K562 (cell line): ENCODE results near the gene GAP43. TPM values are rescaled to one million over a fixed set of nuclear protein-coding genes. Genes with fewer than 3 reads are reported as not detected.

Experiments used
- ATAC-seq: fragments of 200-7000 bp; cut with Tn5 transposase; 3 replicates; pipeline ENCODE4 v1.9.1; 2020; ENCODE audit warnings: moderate library complexity
- BruUV-seq: library from RNA; stranded (reverse); fragments of 400-500 nt; replicated peaks from 2 replicates; lab custom pipeline; 2021; lab: Mats Ljungman, UMichigan
- CTCF ChIA-PET: fragments of 300-600 bp; formaldehyde crosslinking; extraction: SDS; loops from one replicate; lab custom pipeline; 2021; ENCODE audit warnings: low intra/inter-chr PET ratio; lab: Yijun Ruan, JAX
- POLR2A ChIA-PET: fragments of 300-600, 350-650 bp; sonication (Branson Sonifier 250); formaldehyde crosslinking; extraction: SDS; loops from one replicate; lab custom pipeline; 2021; ENCODE audit warnings: antibody characterized with exemption, inconsistent platforms; lab: Yijun Ruan, JAX
- DNase-seq, 4 experiments: peaks; one replicate each; pipeline versions ENCODE4 v3.0.0 to v3.0.0-alpha.2; 2011 to 2018; ENCODE audit warnings: low spot score in 3 of 4, mixed read lengths in 3 of 4; ENCODE audit errors: extremely low read depth in 1 of 4
- FAIRE-seq: peaks from 2 replicates; lab custom pipeline; 2011; peaks lifted over from hg19 to GRCh38; lab: Jason Lieb, UNC
- H2AFZ ChIP-seq: 2 replicates; pipeline ENCODE4 v1.6.0; 2011; ENCODE audit warnings: low read depth, low read length, control low read depth, inconsistent platforms
- H3K27ac ChIP-seq: fragments of 200-600 bp; 3 replicates; pipeline ENCODE4 v1.8.0; 2011; ENCODE audit warnings: low read depth, mild to moderate bottlenecking, control low read depth, inconsistent platforms, low read length, moderate library complexity, mixed read lengths; ENCODE audit errors: extremely low read depth
- H3K27me3 ChIP-seq, 2 experiments: fragments of 300-600 bp in 1 of 2; 2 replicates in 1 of 2; 3 replicates in 1 of 2; pipeline versions ENCODE4 v1.6.0 to v1.8.0; 2011; ENCODE audit warnings: inconsistent platforms in 2 of 2, low read length in 2 of 2, mild to moderate bottlenecking in 1 of 2, mixed read lengths in 1 of 2, moderate library complexity in 1 of 2; ENCODE audit not compliant: control insufficient read depth in 2 of 2, insufficient read depth in 2 of 2
- H3K36me3 ChIP-seq: fragments of 300-600 bp; 3 replicates; pipeline ENCODE4 v1.8.0; 2011; ENCODE audit warnings: mild to moderate bottlenecking, low read length, inconsistent platforms; ENCODE audit not compliant: control insufficient read depth, insufficient read depth
- H3K4me1 ChIP-seq, 2 experiments: fragments of 200-600 bp in 1 of 2; replicated peaks in 1 of 2; 2 replicates in 1 of 2; 3 replicates in 1 of 2; pipeline versions ENCODE4 v1.5.1 to v1.8.0; 2011; ENCODE audit warnings: inconsistent platforms in 2 of 2, low read length in 2 of 2, mild to moderate bottlenecking in 1 of 2, mixed read lengths in 1 of 2, moderate library complexity in 1 of 2; ENCODE audit not compliant: control insufficient read depth in 2 of 2, insufficient read depth in 2 of 2
- H3K4me2 ChIP-seq: 2 replicates; pipeline ENCODE4 v1.6.1; 2011; ENCODE audit warnings: low read length, control low read depth, inconsistent platforms, mixed read lengths; ENCODE audit not compliant: insufficient read depth
- H3K4me3 ChIP-seq: fragments of 200-600 bp; sonication (generic), shearing (Covaris generic); 2 replicates; pipeline ENCODE4 v1.5.1; 2016; ENCODE audit warnings: control low read depth, inconsistent platforms
- H3K79me2 ChIP-seq: fragments of 200-600 bp; 3 replicates; pipeline ENCODE4 v1.8.0; 2011; ENCODE audit warnings: low read length, inconsistent platforms; ENCODE audit not compliant: control insufficient read depth, insufficient read depth
- H3K9ac ChIP-seq, 2 experiments: 2 replicates each; pipeline versions ENCODE4 v1.6.0 to v1.6.1; 2011; ENCODE audit warnings: low read depth in 2 of 2, low read length in 2 of 2, control low read depth in 1 of 2, inconsistent platforms in 1 of 2, mild to moderate bottlenecking in 1 of 2, mixed read lengths in 1 of 2; ENCODE audit not compliant: insufficient read depth in 1 of 2
- H3K9me1 ChIP-seq: one replicate; pipeline ENCODE4 v1.6.0; 2011; ENCODE audit warnings: inconsistent platforms, mild to moderate bottlenecking, low read length, moderate library complexity; ENCODE audit not compliant: control insufficient read depth, insufficient read depth
- H3K9me3 ChIP-seq: replicated peaks from 2 replicates; pipeline ENCODE4 v1.5.1; 2011; ENCODE audit warnings: low read depth, low read length, inconsistent platforms; ENCODE audit not compliant: control insufficient read depth, insufficient read depth
- H4K20me1 ChIP-seq: replicated peaks from 2 replicates; pipeline ENCODE4 v1.6.1; 2011; ENCODE audit warnings: low read length, inconsistent platforms, mixed read lengths; ENCODE audit not compliant: control insufficient read depth, insufficient read depth
- FOXM1 ChIP-seq, 2 experiments: fragments of 450-650 bp in 1 of 2; sonication (generic) in 1 of 2; formaldehyde crosslinking in 1 of 2; IDR thresholded peaks; 2 replicates each; pipeline versions ENCODE4 v1.6.1 to v1.9.0; 2017 to 2022; ENCODE audit warnings: low read depth in 2 of 2, mild to moderate bottlenecking in 2 of 2, missing genetic modification reagents in 1 of 2, moderate library complexity in 1 of 2
- HDAC1 ChIP-seq, 2 experiments: fragments of 450-650 bp; IDR thresholded peaks; 2 replicates each; pipeline ENCODE4 v1.6.1; 2016 to 2017; ENCODE audit warnings: inconsistent platforms in 1 of 2, mild to moderate bottlenecking in 1 of 2, moderate library complexity in 1 of 2
- HDAC8 ChIP-seq: fragments of 450-650 bp; IDR thresholded peaks from 2 replicates; pipeline ENCODE4 v1.6.1; 2016; ENCODE audit warnings: mild to moderate bottlenecking, missing genetic modification characterization, moderate library complexity, missing compliant biosample characterization
- MAFG ChIP-seq: fragments of 450-650 bp; conservative IDR thresholded peaks from 2 replicates; pipeline ENCODE4 v1.6.1; 2016; ENCODE audit warnings: missing genetic modification characterization, missing compliant biosample characterization
- MCM2 ChIP-seq: fragments of 450-650 bp; IDR thresholded peaks from 2 replicates; pipeline ENCODE4 v1.6.1; 2017; ENCODE audit warnings: low read depth, mild to moderate bottlenecking
- NR2C2 ChIP-seq, 2 experiments: fragments of 200-800 bp in 1 of 2; sonication (Bioruptor generic) in 1 of 2; sonication (generic) in 1 of 2; formaldehyde crosslinking in 1 of 2; IDR thresholded peaks; 2 replicates each; pipeline versions ENCODE4 v1.6.1 to v1.8.0; 2016 to 2022; ENCODE audit warnings: mild to moderate bottlenecking in 1 of 2, missing compliant biosample characterization in 1 of 2, missing genetic modification characterization in 1 of 2, missing genetic modification reagents in 1 of 2
- RBM25 ChIP-seq: fragments of 200-400 bp; formaldehyde crosslinking; IDR thresholded peaks from 2 replicates; pipeline ENCODE4 v1.6.1; 2018; ENCODE audit warnings: low read length, low read depth, moderate library complexity; ENCODE audit not compliant: severe bottlenecking
- STAG1 ChIP-seq: sonication (generic); formaldehyde crosslinking; IDR thresholded peaks from 2 replicates; pipeline ENCODE4 v1.5.0; 2020; ENCODE audit warnings: missing genetic modification reagents, borderline replicate concordance
- TRIM28 ChIP-seq: fragments of 450-650 bp; IDR thresholded peaks from 2 replicates; pipeline ENCODE4 v1.6.1; 2017
- WGBS: fragments of 100-300 bp; shearing (Covaris generic); methylation state at CpG from one replicate; pipeline ENCODE4 v1.1.6; 2016; ENCODE audit warnings: low coverage, mixed read lengths; ENCODE audit not compliant: insufficient coverage; ENCODE audit errors: missing lambda C conversion rate; 5-methylcytosine and 5-hydroxymethylcytosine counted together
- in situ Hi-C: fragments of 300-500 bp; cut with MboI; formaldehyde crosslinking; loops from 4 replicates; pipeline ENCODE4 v1.15.0; 2018; ENCODE audit warnings: inconsistent platforms, mixed read lengths
- intact Hi-C: fragments of 100-400 bp; cut with micrococcal nuclease; formaldehyde crosslinking; loops from 2 replicates; pipeline ENCODE4 v1.14.2; 2022
- polyA plus RNA-seq, 8 experiments: library from polyadenylated mRNA; depleted of rRNA in 4 of 8; stranded (reverse) in 5 of 8; unstranded in 3 of 8; fragments of >200 nt; fragmentation: Nextera tagmentation in 2 of 8; fragmentation: Illumina TruSeq in 1 of 8; extraction: Ambion mirVana in 2 of 8; extraction: Trizol in 1 of 8; gene quantifications; 2 replicates each; pipeline versions ENCODE4 v1.2.1 to v1.2.3, GENCODE V29; 2011 to 2014; ENCODE audit warnings: inconsistent platforms in 1 of 8, missing spikeins in 1 of 8
- total RNA-seq, 7 experiments: library from RNA; depleted of rRNA in 6 of 7; stranded (reverse); fragments of >200 nt in 6 of 7; fragmentation: Illumina TruSeq in 2 of 7; extraction: Trizol in 2 of 7; gene quantifications; 2 replicates each; pipeline versions ENCODE4 v1.2.1 to v1.2.3, GENCODE V29; 2011 to 2021; ENCODE audit warnings: low replicate concordance in 1 of 7
- TF ChIP-seq, protein P1 (sequence below): IDR thresholded peaks from 3 replicates; pipeline ENCODE4 v1.6.1; 2011; ENCODE audit warnings: borderline replicate concordance, mild to moderate bottlenecking; ENCODE audit not compliant: insufficient read length, insufficient read depth
- TF ChIP-seq, protein P2 (sequence below): fragments of 450-650 bp; formaldehyde crosslinking; IDR thresholded peaks from 2 replicates; pipeline ENCODE4 v1.4.0; 2020; ENCODE audit warnings: mild to moderate bottlenecking
- TF ChIP-seq, protein P3 (sequence below): fragments of 450-650 bp; IDR thresholded peaks from 2 replicates; pipeline ENCODE4 v1.7.1; 2018; ENCODE audit warnings: mild to moderate bottlenecking, low read depth; ENCODE audit not compliant: partially characterized antibody
- TF ChIP-seq, protein P4 (sequence below), 2 experiments: IDR thresholded peaks; 2 replicates each; pipeline ENCODE4 v1.6.1; 2012; ENCODE audit warnings: improper control_type of control experiment in 2 of 2, low read depth in 2 of 2, low read length in 2 of 2, borderline replicate concordance in 1 of 2

Gene GAP43
- total and polyA plus RNA-seq, 9 of the 15 experiments (the other 6 are each of a cell fraction or from before 2014, with no cell fraction given) = 0.04 to 0.11 (median 0.09) TPM; not detected in 6

DNA sequence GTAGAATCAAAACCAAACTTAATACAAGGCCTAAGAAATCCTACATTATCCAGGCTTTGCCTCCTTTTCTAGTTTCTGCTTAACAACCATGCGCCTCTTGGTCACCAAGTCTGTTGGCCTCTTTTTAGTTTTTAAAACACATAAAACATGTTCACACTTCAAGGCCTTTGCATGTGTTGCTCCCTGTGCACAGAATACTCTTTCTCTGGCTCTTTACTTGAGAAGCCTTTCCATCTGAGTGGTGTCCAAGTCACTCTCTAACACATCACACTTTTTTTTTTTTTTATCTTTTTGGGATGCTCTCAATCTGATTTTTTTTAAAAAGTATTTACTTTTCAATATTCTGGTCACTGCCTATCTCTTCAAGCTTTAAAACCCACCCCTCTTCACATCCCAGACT, 14.9 kb downstream of the GAP43 start:
- ATAC-seq = no peak
- WGBS = 0% methylated on average over 1 of the region's 1 CpG
- TF ChIP-seq FOXM1 (IDR thresholded peaks at IDR 0.05; ENCODE audit: low read depth) = no peak
- no peak for TF ChIP-seq FOXM1 (CRISPR knock-in tag; IDR thresholded peaks at IDR 0.05; ENCODE audit: low read depth)
- TF ChIP-seq, protein P1, sequence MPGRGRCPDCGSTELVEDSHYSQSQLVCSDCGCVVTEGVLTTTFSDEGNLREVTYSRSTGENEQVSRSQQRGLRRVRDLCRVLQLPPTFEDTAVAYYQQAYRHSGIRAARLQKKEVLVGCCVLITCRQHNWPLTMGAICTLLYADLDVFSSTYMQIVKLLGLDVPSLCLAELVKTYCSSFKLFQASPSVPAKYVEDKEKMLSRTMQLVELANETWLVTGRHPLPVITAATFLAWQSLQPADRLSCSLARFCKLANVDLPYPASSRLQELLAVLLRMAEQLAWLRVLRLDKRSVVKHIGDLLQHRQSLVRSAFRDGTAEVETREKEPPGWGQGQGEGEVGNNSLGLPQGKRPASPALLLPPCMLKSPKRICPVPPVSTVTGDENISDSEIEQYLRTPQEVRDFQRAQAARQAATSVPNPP = no peak
- no peak for TF ChIP-seq MAFG (tag)
- TF ChIP-seq, protein P2, sequence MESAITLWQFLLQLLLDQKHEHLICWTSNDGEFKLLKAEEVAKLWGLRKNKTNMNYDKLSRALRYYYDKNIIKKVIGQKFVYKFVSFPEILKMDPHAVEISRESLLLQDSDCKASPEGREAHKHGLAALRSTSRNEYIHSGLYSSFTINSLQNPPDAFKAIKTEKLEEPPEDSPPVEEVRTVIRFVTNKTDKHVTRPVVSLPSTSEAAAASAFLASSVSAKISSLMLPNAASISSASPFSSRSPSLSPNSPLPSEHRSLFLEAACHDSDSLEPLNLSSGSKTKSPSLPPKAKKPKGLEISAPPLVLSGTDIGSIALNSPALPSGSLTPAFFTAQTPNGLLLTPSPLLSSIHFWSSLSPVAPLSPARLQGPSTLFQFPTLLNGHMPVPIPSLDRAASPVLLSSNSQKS (CRISPR knock-in tag) = no peak
- TF ChIP-seq MCM2 = no peak
- TF ChIP-seq NR2C2 (CRISPR knock-in tag; IDR thresholded peaks at IDR 0.05) = no peak
- no peak for TF ChIP-seq NR2C2 (tag; IDR thresholded peaks at IDR 0.05)
- no peak for TF ChIP-seq STAG1 (CRISPR knock-in tag)
- TF ChIP-seq, protein P3, sequence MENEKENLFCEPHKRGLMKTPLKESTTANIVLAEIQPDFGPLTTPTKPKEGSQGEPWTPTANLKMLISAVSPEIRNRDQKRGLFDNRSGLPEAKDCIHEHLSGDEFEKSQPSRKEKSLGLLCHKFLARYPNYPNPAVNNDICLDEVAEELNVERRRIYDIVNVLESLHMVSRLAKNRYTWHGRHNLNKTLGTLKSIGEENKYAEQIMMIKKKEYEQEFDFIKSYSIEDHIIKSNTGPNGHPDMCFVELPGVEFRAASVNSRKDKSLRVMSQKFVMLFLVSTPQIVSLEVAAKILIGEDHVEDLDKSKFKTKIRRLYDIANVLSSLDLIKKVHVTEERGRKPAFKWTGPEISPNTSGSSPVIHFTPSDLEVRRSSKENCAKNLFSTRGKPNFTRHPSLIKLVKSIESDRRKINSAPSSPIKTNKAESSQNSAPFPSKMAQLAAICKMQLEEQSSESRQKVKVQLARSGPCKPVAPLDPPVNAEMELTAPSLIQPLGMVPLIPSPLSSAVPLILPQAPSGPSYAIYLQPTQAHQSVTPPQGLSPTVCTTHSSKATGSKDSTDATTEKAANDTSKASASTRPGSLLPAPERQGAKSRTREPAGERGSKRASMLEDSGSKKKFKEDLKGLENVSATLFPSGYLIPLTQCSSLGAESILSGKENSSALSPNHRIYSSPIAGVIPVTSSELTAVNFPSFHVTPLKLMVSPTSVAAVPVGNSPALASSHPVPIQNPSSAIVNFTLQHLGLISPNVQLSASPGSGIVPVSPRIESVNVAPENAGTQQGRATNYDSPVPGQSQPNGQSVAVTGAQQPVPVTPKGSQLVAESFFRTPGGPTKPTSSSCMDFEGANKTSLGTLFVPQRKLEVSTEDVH = no peak
- TF ChIP-seq HDAC8 (tag) = no peak
- no peak for TF ChIP-seq HDAC1 (IDR thresholded peaks at IDR 0.05)
- TF ChIP-seq TRIM28 = no peak
- TF ChIP-seq RBM25 = no peak
- TF ChIP-seq, protein P4, sequence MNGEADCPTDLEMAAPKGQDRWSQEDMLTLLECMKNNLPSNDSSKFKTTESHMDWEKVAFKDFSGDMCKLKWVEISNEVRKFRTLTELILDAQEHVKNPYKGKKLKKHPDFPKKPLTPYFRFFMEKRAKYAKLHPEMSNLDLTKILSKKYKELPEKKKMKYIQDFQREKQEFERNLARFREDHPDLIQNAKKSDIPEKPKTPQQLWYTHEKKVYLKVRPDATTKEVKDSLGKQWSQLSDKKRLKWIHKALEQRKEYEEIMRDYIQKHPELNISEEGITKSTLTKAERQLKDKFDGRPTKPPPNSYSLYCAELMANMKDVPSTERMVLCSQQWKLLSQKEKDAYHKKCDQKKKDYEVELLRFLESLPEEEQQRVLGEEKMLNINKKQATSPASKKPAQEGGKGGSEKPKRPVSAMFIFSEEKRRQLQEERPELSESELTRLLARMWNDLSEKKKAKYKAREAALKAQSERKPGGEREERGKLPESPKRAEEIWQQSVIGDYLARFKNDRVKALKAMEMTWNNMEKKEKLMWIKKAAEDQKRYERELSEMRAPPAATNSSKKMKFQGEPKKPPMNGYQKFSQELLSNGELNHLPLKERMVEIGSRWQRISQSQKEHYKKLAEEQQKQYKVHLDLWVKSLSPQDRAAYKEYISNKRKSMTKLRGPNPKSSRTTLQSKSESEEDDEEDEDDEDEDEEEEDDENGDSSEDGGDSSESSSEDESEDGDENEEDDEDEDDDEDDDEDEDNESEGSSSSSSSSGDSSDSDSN (IDR thresholded peaks at IDR 0.05; ENCODE audit: borderline replicate concordance in 1 of 2, low read depth in 2 of 2, low read length in 2 of 2) = no peak

More for the DNA sequence above, 14.9 kb downstream of the GAP43 start:
- no peak overlapping the region for H3K27ac ChIP-seq
- ChIA-PET CTCF (no interaction called here), POLR2A (no interaction called here)
- no peaks in the 10 kb centered on the region for H3K4me1 ChIP-seq
- no peaks in the 10 kb centered on the region for H3K79me2 ChIP-seq
- intact Hi-C loops (no loop called here), in situ Hi-C loops (no loop called here)
- H3K27me3 ChIP-seq = no peaks in the 10 kb centered on the region
- no peak overlapping the region for H2AFZ ChIP-seq
- H3K4me2 ChIP-seq = no peak overlapping the region
- no peaks in the 10 kb centered on the region for H4K20me1 ChIP-seq
- FAIRE-seq (no peak), DNase-seq (no peak)
- H3K9me3 ChIP-seq = no peaks in the 10 kb centered on the region
- BruUV-seq = no TSS peak
- no peak overlapping the region for H3K9ac ChIP-seq
- no peaks in the 10 kb centered on the region for H3K9me1 ChIP-seq
- H3K4me3 ChIP-seq = no peak overlapping the region
- no peaks in the 10 kb centered on the region for H3K36me3 ChIP-seq
